ENCODE data around the gene CD22. TPM values are rescaled to one million over a fixed set of nuclear protein-coding genes. Genes with fewer than 3 reads are reported as not detected.

The CD22 gene
- total and polyA plus RNA-seq, 5 donors, result 0.20 to 0.80 (median 0.67) TPM

DNA sequence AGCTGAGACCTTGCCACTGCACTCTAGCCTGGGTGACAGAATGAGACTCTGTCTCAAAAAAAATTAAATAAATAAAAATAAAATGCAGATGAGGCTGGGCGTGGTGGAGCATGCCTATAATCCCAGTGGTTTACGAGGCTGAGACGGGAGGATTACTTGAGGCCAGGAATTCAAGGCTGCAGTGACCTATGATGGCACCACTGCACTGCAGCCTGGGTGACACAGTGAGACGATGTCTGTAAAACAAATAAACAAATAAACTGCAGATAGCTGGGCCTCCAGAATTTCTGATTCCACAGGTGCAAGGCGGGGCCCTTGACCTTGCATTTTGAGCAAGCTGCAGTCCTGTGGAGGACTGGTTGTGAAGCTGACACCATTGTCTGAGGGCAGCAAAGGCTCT, 40.1 kb upstream of the CD22 start:
- WGBS, result 84% methylated on average over 5 of the region's 5 CpGs
- no peaks in the 10 kb centered on the region for H3K27me3 ChIP-seq (ENCODE audit: control insufficient read depth, insufficient read depth)
- H3K27ac ChIP-seq (ENCODE audit: low read length), result no peak overlapping the region
- DNase-seq (peak in 1 of 3 donors; percentile 18), ATAC-seq (no peak)
- H3K4me1 ChIP-seq (ENCODE audit: control insufficient read depth, insufficient read depth, low read length), result no peaks in the 10 kb centered on the region
- no peaks in the 10 kb centered on the region for H3K9me3 ChIP-seq (ENCODE audit: control insufficient read depth, low read length)
- no peak overlapping the region for H3K4me3 ChIP-seq (ENCODE audit: low read length)
- intact Hi-C loops (cut with DNase I), result no loop called here

DNA sequence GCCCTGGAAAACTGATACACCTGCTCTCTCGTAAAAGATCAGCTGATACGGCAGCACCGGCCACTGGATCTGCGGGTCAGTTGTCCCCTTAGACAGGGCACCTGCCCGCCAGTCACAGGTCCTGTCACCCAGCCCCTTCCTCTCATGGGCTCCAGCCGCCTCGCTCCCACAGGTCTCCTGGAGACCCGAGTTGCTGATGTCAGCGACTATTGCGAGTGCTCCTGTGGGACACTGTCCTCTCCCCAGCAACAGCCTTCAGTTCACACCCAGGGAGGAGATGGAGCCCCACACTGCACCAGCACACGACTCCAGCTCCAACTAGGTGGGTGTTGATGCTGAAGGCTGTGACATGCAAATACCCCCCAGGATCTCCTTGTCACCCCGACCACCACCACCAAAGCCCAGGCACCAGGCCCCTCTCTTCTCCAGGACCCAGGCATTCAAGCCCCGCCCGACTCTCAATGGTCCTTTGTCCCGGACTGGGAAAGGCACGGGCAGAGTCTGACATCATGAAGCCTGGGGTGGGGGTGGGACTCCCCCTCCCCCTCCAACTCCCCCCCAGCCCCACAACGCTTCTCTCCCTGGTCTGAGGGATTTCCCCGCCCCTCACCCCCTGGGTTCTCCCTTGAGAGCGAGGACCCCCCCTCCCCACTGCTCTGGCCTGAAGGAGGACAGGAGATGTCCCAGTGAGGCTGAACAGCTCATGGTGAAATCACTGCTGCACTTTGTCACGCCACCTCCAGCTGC, 38.4 kb upstream of the CD22 start:
- Histone ChIP-seq H3K4me1 (ENCODE audit: control insufficient read depth, insufficient read depth, low read length) (no peaks in the 10 kb centered on the region), H3K27ac (ENCODE audit: low read length) (no peak overlapping the region), H3K4me3 (ENCODE audit: low read length) (no peak overlapping the region), H3K27me3 (ENCODE audit: control insufficient read depth, insufficient read depth) (no peaks in the 10 kb centered on the region), H3K9me3 (ENCODE audit: control insufficient read depth, low read length) (no peaks in the 10 kb centered on the region)
- peak in 1 of 3 donors; percentile 37 for DNase-seq
- 69% methylated on average over 20 of the region's 20 CpGs for WGBS
- no peak for ATAC-seq
- intact Hi-C loops (cut with DNase I), result no loop called here

DNA sequence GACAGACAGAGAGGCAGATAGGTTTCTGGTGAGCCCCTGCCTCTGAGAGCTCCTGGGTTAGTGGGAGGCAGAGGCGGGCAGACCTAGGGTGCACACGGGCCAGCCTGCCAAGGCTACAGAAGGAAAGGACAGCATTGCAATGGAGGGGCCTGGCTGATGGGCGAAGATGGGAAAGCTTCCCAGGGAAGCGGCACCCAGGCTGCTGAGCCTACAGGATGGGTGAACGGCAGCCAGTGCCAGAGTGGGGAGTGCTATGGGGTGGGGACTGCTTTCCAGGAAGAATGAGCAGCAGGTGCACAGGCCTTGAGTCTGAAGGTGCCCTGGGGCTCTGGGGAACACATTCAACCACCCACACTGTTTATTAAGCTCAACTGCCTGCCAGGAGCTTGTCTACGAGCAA, 37.7 kb upstream of the CD22 start:
- no peak overlapping the region for H3K27ac ChIP-seq (ENCODE audit: low read length)
- WGBS, result 70% methylated on average over 6 of the region's 6 CpGs
- no peaks in the 10 kb centered on the region for H3K4me1 ChIP-seq (ENCODE audit: control insufficient read depth, insufficient read depth, low read length)
- DNase-seq (no peak), ATAC-seq (no peak)
- H3K27me3 ChIP-seq (ENCODE audit: control insufficient read depth, insufficient read depth), result no peaks in the 10 kb centered on the region
- no peak overlapping the region for H3K4me3 ChIP-seq (ENCODE audit: low read length)
- intact Hi-C loops (cut with DNase I), result no loop called here
- H3K9me3 ChIP-seq (ENCODE audit: control insufficient read depth, low read length), result no peaks in the 10 kb centered on the region

DNA sequence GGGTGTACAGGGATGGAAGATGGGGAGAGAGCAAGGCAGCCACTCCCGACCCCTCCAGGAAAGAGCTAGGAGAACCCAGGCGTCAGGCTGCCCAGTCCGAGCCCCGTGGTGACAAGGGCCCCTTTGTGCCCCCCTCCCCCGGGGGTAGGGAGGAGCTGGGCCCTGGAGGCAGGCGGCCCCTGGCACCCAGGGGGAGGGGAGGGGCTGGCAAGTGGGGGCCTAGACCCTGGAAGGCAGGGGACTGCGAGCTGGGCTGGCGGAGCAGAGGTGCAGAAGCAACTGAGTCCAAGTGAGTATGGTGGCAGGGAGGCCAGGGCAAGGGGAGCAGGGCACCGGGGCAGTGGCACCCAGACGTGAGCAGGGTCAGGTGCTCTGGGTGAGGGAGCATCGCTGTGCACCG, 37.1 kb upstream of the CD22 start, which contains the start of gene MAG:
TSS of gene MAG (plus strand) at position 246 of the 400 bp plus-strand sequence. CDS start 3,248 bp downstream, outside the sequence.
- ATAC-seq (no peak), DNase-seq (no peak)
- Histone ChIP-seq H3K9me3 (ENCODE audit: control insufficient read depth, low read length) (no peaks in the 10 kb centered on the region), H3K4me1 (ENCODE audit: control insufficient read depth, insufficient read depth, low read length) (no peaks in the 10 kb centered on the region), H3K27ac (ENCODE audit: low read length) (no peak within 1 kb of the TSS), H3K4me3 (ENCODE audit: low read length) (no peak within 1 kb of the TSS), H3K27me3 (ENCODE audit: control insufficient read depth, insufficient read depth) (no peaks in the 10 kb centered on the region)
- WGBS, result 78% methylated on average over 12 of the region's 12 CpGs
- intact Hi-C loops (cut with DNase I), result no loop called here

DNA sequence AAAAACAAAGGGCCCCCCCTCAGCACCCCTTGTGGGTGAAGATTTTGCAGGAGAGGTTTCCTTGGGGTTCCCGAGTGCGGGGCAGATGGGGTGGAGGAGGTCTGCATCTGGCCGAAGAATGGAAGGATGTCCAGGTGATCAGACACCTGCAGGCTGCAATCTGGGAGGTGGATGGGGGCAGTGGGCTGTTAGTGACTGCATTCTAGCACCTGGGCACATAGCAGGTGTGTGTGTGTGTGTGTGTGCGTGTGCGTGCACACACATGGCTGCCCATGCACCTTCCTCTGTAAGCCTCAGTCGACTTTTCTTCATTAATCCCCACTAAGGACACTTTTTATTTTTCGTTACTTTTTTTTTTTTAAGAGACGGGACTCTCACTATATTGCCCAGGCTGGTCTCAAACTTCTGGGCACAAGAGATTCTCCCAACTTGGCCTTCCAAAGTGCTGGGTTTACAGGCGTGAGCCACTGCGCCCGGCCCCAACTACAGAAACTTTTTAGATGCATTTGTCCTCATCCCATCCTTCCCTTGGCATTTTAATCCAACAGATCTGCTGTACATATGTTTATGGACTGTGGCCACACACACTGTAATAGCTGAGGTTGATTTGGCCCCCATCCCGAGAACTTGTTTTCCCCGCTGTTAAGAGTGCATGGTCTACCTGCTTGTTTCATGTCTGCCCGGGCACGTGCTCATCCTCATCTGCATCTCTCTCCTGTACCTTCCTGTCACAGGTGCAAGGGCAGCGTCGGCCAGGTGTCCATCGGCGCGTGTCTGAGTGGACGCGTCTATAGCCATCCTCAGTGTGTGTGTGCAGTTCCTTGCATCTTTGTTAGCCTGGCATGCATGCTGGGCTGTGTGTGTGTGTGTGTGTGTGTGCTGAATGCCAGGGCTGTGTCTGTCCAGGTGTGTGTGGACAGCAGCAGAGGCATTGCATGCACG, 36.3 kb upstream of the CD22 start:
- WGBS, result 79% methylated on average over 23 of the region's 23 CpGs
- Histone ChIP-seq H3K27me3 (ENCODE audit: control insufficient read depth, insufficient read depth) (no peaks in the 10 kb centered on the region), H3K4me1 (ENCODE audit: control insufficient read depth, insufficient read depth, low read length) (no peaks in the 10 kb centered on the region)

DNA sequence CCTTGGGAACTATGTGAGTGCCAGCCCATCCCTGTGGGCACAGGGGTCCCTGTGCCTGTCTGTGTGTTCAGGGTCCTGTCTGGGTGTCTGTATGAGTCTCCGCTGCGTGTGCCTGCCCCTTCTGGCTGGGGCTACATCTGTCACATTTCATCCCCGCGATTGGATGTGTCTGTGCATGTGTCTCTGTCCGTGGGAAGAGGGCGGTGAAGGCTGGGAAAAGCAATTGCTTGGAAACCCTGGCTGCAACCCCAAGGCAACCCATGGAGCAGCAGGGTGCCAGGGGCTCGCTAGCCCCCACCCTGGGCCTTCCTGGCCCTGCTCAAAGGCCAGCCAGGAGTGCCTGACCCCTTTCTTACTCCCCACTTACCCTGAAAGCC, 35.6 kb upstream of the CD22 start:
- no peaks in the 10 kb centered on the region for H3K4me1 ChIP-seq (ENCODE audit: control insufficient read depth, insufficient read depth, low read length)
- WGBS, result 22% methylated on average over 7 of the region's 7 CpGs
- H3K27me3 ChIP-seq (ENCODE audit: control insufficient read depth, insufficient read depth), result no peaks in the 10 kb centered on the region
- H3K27ac ChIP-seq (ENCODE audit: low read length), result no peak overlapping the region
- no peak for DNase-seq
- H3K4me3 ChIP-seq (ENCODE audit: low read length), result no peak overlapping the region
- intact Hi-C loops (cut with DNase I), result no loop called here
- no peaks in the 10 kb centered on the region for H3K9me3 ChIP-seq (ENCODE audit: control insufficient read depth, low read length)
- ATAC-seq, result peak in 1 of 2 donors; percentile 8

More for the DNA sequence above, 36.3 kb upstream of the CD22 start:
- intact Hi-C loops (cut with DNase I), result no loop called here
- DNase-seq (no peak), ATAC-seq (no peak)
- Histone ChIP-seq H3K9me3 (ENCODE audit: control insufficient read depth, low read length) (no peaks in the 10 kb centered on the region), H3K27ac (ENCODE audit: low read length) (no peak overlapping the region), H3K4me3 (ENCODE audit: low read length) (no peak overlapping the region)

DNA sequence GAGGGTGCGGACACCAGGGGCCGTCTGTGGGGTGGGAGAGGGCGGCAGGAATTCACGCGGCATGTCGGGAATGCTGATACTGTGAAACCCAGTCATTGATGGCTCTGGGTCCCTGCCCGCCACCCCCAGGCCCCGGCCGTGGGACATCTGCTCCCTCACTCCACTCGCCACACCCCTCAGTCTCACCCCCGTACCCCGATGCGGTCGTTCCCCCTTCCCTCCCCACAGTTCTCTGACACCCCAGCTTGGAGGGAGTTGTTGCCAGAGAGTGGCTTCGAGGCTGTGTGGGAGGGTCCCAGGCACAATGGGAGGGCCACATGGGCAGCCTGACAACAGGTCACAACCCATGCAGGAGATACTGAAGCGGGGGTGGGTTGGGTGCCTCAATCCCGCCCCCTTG, 35.2 kb upstream of the CD22 start:
- Histone ChIP-seq H3K27ac (ENCODE audit: low read length) (no peak overlapping the region), H3K27me3 (ENCODE audit: control insufficient read depth, insufficient read depth) (no peaks in the 10 kb centered on the region), H3K9me3 (ENCODE audit: control insufficient read depth, low read length) (no peaks in the 10 kb centered on the region), H3K4me3 (ENCODE audit: low read length) (no peak overlapping the region), H3K4me1 (ENCODE audit: control insufficient read depth, insufficient read depth, low read length) (no peaks in the 10 kb centered on the region)
- ATAC-seq (no peak), DNase-seq (no peak)
- WGBS, result 34% methylated on average over 17 of the region's 17 CpGs
- intact Hi-C loops (cut with DNase I), result no loop called here

DNA sequence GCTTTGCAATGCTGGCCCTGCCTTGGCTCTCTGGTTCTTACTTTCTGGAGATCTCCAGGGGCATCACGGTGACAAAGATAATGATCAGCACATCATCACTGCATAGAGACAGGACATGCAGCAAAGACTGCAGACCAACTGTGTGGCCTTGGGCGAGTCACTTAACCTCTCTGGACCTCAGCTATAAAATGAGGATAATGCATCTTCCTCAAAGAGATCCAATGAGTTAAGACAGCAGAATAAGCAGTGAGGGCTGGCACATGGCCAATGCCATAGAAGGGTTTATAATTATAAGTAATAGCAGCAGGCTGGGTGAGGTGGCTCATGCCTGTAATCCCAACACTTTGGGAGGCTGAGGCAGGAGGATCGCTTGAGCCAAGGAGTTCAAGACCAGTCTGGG, 34.7 kb upstream of the CD22 start:
- H3K27me3 ChIP-seq (ENCODE audit: control insufficient read depth, insufficient read depth), result no peaks in the 10 kb centered on the region
- no peak overlapping the region for H3K4me3 ChIP-seq (ENCODE audit: low read length)
- DNase-seq, result no peak
- intact Hi-C loops (cut with DNase I), result no loop called here
- no peak overlapping the region for H3K27ac ChIP-seq (ENCODE audit: low read length)
- no peaks in the 10 kb centered on the region for H3K4me1 ChIP-seq (ENCODE audit: control insufficient read depth, insufficient read depth, low read length)
- ATAC-seq, result no peak
- H3K9me3 ChIP-seq (ENCODE audit: control insufficient read depth, low read length), result no peaks in the 10 kb centered on the region
- WGBS, result 69% methylated on average over 3 of the region's 3 CpGs

DNA sequence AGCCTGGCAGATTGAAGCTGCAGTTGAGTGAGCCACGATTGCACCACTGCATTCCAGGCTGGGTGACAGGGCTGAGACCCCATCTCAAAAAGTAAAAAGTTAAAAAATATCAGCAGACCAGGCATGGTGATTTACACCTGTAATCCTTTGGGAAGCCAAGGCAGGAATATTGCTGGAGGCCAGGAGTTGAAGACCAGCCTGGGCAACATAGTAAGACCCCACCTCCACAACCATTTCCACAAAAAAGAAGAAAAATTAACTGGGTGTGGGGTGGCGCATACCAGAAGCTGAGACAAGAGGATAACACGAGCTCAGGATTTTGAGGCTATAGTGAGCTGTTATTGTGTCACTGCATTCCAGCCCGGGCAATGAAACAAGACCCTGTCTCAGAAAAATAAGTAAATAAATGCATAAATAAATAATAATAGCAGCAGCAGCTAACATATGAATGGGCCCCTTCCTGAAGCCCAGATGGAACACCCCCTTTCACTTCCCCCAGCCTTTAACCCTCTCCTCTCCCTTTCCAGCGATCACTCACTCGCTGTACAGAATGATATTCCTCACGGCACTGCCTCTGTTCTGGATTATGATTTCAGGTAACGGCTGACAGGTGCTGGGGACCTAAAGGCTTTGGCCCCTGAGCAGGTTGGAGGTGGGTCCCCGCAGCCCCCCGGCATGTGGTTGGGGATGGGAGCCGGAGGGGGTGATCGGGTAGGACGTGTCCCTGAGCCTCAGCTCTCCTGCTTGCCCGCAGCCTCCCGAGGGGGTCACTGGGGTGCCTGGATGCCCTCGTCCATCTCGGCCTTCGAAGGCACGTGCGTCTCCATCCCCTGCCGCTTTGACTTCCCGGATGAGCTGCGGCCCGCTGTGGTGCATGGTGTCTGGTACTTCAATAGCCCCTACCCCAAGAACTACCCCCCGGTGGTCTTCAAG, 33.9 kb upstream of the CD22 start:
- intact Hi-C loops (cut with DNase I), result no loop called here
- H3K27me3 ChIP-seq (ENCODE audit: control insufficient read depth, insufficient read depth), result no peaks in the 10 kb centered on the region
- H3K9me3 ChIP-seq (ENCODE audit: control insufficient read depth, low read length), result no peaks in the 10 kb centered on the region
- no peak overlapping the region for H3K4me3 ChIP-seq (ENCODE audit: low read length)
- ATAC-seq (no peak), DNase-seq (no peak)
- no peaks in the 10 kb centered on the region for H3K4me1 ChIP-seq (ENCODE audit: control insufficient read depth, insufficient read depth, low read length)
- H3K27ac ChIP-seq (ENCODE audit: low read length), result no peak overlapping the region
- WGBS, result 52% methylated on average over 25 of the region's 25 CpGs

DNA sequence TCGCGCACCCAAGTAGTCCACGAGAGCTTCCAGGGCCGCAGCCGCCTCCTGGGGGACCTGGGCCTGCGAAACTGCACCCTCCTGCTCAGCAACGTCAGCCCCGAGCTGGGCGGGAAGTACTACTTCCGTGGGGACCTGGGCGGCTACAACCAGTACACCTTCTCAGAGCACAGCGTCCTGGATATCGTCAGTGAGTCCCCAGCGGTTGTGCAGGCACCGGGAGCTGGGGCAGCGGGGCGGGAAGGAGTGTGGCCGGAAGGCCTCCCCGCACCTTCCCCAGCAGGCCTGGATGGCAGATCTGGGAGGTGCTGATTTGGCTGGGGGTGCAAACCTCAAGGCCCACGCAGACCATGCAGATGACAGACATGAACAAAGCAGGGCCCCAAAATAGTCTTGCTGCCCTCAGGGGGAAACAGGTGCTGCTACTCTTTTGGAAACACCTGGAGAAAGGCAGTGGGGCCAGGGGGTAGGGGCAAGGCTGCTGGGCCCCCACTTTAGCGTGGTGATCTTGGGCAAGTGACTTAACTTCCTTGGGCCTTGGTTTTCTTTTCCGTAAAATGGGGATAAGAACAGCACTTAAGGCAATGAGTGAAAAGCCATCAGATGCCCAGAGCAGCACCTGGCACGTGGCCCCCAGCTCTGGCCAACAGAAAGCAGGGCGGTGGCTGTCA, 33.1 kb upstream of the CD22 start:
- WGBS, result 52% methylated on average over 24 of the region's 24 CpGs
- intact Hi-C loops (cut with DNase I), result no loop called here
- ATAC-seq, result no peak
- H3K4me3 ChIP-seq (ENCODE audit: low read length), result no peak overlapping the region
- H3K9me3 ChIP-seq (ENCODE audit: control insufficient read depth, low read length), result no peaks in the 10 kb centered on the region
- no peaks in the 10 kb centered on the region for H3K27me3 ChIP-seq (ENCODE audit: control insufficient read depth, insufficient read depth)
- no peak overlapping the region for H3K27ac ChIP-seq (ENCODE audit: low read length)
- H3K4me1 ChIP-seq (ENCODE audit: control insufficient read depth, insufficient read depth, low read length), result no peaks in the 10 kb centered on the region
- no peak for DNase-seq

Measured in right cardiac atrium (tissue), 5 donors.